Upper lobe of left lung (tissue), 4 donors: Measurements from ENCODE around the gene FXYD1.

Experiments
- POLR2A ChIP-seq, 4 donors: fragments of 450-650 bp; IDR thresholded peaks; one replicate each; pipeline ENCODE4 v1.5.1; 2016 to 2017; ENCODE audit warnings: antibody characterized with exemption in 4 of 4, mild to moderate bottlenecking in 2 of 4
- TF ChIP-seq, protein P1 (sequence below), 6 experiments: fragments of 450-650 bp in 4 of 6; fragments of 200-600 bp in 2 of 6; sonication (generic) in 2 of 6; IDR thresholded peaks; one replicate each; pipeline ENCODE4 v1.5.1; 2016 to 2019; ENCODE audit warnings: antibody characterized with exemption in 6 of 6

DNA sequence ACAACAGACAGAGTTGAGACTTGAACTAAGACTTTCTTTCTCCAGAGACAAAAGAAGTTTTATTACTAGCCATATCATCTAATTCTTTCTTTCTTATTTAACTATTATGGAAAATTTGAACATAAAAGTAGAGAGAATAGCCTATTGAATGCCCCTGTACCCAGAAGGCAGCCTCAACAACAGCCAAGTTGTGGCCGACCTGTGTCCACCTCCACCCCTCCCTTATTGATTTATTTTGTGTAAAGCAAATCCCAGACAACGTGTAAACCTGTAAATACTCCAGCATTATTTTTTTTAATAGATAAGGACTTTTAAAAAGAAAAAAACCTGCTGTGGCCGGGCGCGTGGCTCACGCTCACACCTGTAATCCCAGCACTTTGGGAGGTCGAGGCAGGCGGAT lies 49.1 kb upstream of the FXYD1 start:
- TF ChIP-seq, protein P1, sequence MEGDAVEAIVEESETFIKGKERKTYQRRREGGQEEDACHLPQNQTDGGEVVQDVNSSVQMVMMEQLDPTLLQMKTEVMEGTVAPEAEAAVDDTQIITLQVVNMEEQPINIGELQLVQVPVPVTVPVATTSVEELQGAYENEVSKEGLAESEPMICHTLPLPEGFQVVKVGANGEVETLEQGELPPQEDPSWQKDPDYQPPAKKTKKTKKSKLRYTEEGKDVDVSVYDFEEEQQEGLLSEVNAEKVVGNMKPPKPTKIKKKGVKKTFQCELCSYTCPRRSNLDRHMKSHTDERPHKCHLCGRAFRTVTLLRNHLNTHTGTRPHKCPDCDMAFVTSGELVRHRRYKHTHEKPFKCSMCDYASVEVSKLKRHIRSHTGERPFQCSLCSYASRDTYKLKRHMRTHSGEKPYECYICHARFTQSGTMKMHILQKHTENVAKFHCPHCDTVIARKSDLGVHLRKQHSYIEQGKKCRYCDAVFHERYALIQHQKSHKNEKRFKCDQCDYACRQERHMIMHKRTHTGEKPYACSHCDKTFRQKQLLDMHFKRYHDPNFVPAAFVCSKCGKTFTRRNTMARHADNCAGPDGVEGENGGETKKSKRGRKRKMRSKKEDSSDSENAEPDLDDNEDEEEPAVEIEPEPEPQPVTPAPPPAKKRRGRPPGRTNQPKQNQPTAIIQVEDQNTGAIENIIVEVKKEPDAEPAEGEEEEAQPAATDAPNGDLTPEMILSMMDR (IDR thresholded peaks at IDR 0.05) = no peak
- TF ChIP-seq POLR2A (IDR thresholded peaks at IDR 0.05) = no peak
